Mesenchymal stem cell (in vitro differentiated cells and primary cell): ENCODE measurements around the gene ATE1.

Experiments used
- DNase-seq: peaks from one replicate; pipeline ENCODE4 v3.0.0-alpha.2; 2013
- H2AFZ ChIP-seq: one replicate; pipeline ENCODE4 v1.6.1; 2013; ENCODE audit warnings: low read depth, mild to moderate bottlenecking, control low read depth, inconsistent platforms, low read length, moderate library complexity
- H2AK5ac ChIP-seq: 2 replicates; pipeline ENCODE4 v1.6.1; 2013; ENCODE audit warnings: low read length, moderate library complexity, mild to moderate bottlenecking, inconsistent platforms; ENCODE audit not compliant: severe bottlenecking
- H2BK120ac ChIP-seq: one replicate; pipeline ENCODE4 v1.6.1; 2013; ENCODE audit warnings: low read depth, mild to moderate bottlenecking, inconsistent platforms, low read length, moderate library complexity
- H2BK12ac ChIP-seq, 2 experiments: one replicate each; pipeline ENCODE4 v1.6.1; 2013; ENCODE audit warnings: inconsistent platforms in 2 of 2, low read length in 2 of 2, mild to moderate bottlenecking in 2 of 2, moderate library complexity in 2 of 2, control low read depth in 1 of 2
- H2BK15ac ChIP-seq: one replicate; pipeline ENCODE4 v1.6.1; 2013; ENCODE audit warnings: mild to moderate bottlenecking, low read depth, inconsistent platforms; ENCODE audit not compliant: poor library complexity, severe bottlenecking
- H2BK5ac ChIP-seq: 2 replicates; pipeline ENCODE4 v1.6.1; 2013; ENCODE audit warnings: low read depth, mild to moderate bottlenecking, low read length, control low read depth, inconsistent platforms; ENCODE audit not compliant: poor library complexity, severe bottlenecking
- H3K14ac ChIP-seq, 2 experiments: one replicate each; pipeline ENCODE4 v1.6.1; 2013; ENCODE audit warnings: inconsistent platforms in 2 of 2, low read length in 2 of 2, control low read depth in 1 of 2, mild to moderate bottlenecking in 1 of 2, moderate library complexity in 1 of 2
- H3K18ac ChIP-seq, 2 experiments: one replicate each; pipeline ENCODE4 v1.6.1; 2013; ENCODE audit warnings: inconsistent platforms in 2 of 2, low read length in 2 of 2, control low read depth in 1 of 2, low read depth in 1 of 2, mild to moderate bottlenecking in 1 of 2
- H3K23ac ChIP-seq, 2 experiments: one replicate each; pipeline ENCODE4 v1.6.1; 2013; ENCODE audit warnings: inconsistent platforms in 2 of 2, low read length in 2 of 2, mild to moderate bottlenecking in 2 of 2, moderate library complexity in 2 of 2, control low read depth in 1 of 2
- H3K27ac ChIP-seq: 2 replicates; pipeline ENCODE4 v1.5.1; 2013; ENCODE audit warnings: mild to moderate bottlenecking, moderate library complexity, low read length, control low read depth, inconsistent platforms; ENCODE audit not compliant: poor library complexity, severe bottlenecking
- H3K27me3 ChIP-seq, 2 experiments: 2 replicates each; pipeline versions ENCODE4 v1.6.1 to v1.7.0; 2013; ENCODE audit warnings: low read length in 2 of 2, mild to moderate bottlenecking in 2 of 2, moderate library complexity in 2 of 2, control low read depth in 1 of 2, inconsistent platforms in 1 of 2; ENCODE audit not compliant: control insufficient read depth in 1 of 2, insufficient read depth in 1 of 2
- H3K36me3 ChIP-seq, 2 experiments: 2 replicates each; pipeline versions ENCODE4 v1.6.1 to v1.7.0; 2013; ENCODE audit warnings: low read length in 2 of 2, control low read depth in 1 of 2, inconsistent platforms in 1 of 2, low read depth in 1 of 2, mild to moderate bottlenecking in 1 of 2; ENCODE audit not compliant: insufficient read depth in 2 of 2, control insufficient read depth in 1 of 2
- H3K4ac ChIP-seq, 2 experiments: one replicate each; pipeline ENCODE4 v1.6.1; 2013; ENCODE audit warnings: inconsistent platforms in 2 of 2, low read length in 2 of 2, mild to moderate bottlenecking in 2 of 2, moderate library complexity in 2 of 2, control low read depth in 1 of 2, low read depth in 1 of 2
- H3K4me1 ChIP-seq: 2 replicates; pipeline ENCODE4 v1.6.1; 2013; ENCODE audit warnings: low read depth, low read length, control low read depth; ENCODE audit not compliant: control insufficient read depth, insufficient read depth
- H3K4me2 ChIP-seq: 2 replicates; pipeline ENCODE4 v1.6.1; 2013; ENCODE audit warnings: low read length, mild to moderate bottlenecking, inconsistent platforms; ENCODE audit not compliant: poor library complexity, severe bottlenecking
- H3K4me3 ChIP-seq, 2 experiments: 2 replicates each; pipeline versions ENCODE4 v1.5.1 to v1.7.0; 2013; ENCODE audit warnings: low read length in 2 of 2, mild to moderate bottlenecking in 2 of 2, control low read depth in 1 of 2, low read depth in 1 of 2; ENCODE audit not compliant: insufficient read depth in 1 of 2
- H3K79me1 ChIP-seq: replicated peaks from 2 replicates; pipeline ENCODE4 v1.6.1; 2013; ENCODE audit warnings: mild to moderate bottlenecking, control low read depth, low read length, inconsistent platforms; ENCODE audit not compliant: poor library complexity, severe bottlenecking
- H3K9ac ChIP-seq: 2 replicates; pipeline ENCODE4 v1.7.0; 2013; ENCODE audit warnings: mild to moderate bottlenecking, low read length, moderate library complexity
- H3K9me3 ChIP-seq: 2 replicates; pipeline ENCODE4 v1.7.0; 2013; ENCODE audit warnings: mild to moderate bottlenecking, low read length; ENCODE audit not compliant: control insufficient read depth
- H4K8ac ChIP-seq: one replicate; pipeline ENCODE4 v1.6.1; 2013; ENCODE audit warnings: inconsistent platforms, mild to moderate bottlenecking, low read length, moderate library complexity
- H4K91ac ChIP-seq: one replicate; pipeline ENCODE4 v1.6.1; 2013; ENCODE audit warnings: mild to moderate bottlenecking, low read length, inconsistent platforms
- WGBS: methylation state at CpG from one replicate; pipeline ENCODE4 v1.1.7; 2013; ENCODE audit warnings: mixed read lengths; 5-methylcytosine and 5-hydroxymethylcytosine counted together

The ATE1 gene

DNA sequence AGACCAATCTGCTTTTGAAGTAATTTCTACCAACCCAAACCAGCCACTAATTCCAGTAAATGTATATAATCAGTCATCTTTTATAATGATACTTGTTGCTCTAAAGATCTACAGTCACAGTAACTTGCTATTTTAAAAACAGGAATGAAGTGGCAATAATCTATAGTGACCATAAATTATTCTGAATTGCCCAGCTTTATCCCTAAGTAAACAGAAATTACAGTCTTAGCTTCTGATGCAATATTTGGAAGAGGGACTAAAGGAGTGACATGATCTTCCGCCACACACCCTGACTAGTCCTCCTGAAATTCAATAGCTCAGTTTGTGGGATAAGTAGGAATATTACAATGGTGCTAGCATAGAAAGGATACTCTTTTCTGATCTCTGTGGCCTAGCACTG, 96.1 kb downstream of the ATE1 start:
- no peak overlapping the region for H3K9ac ChIP-seq
- no peak overlapping the region for H2AK5ac ChIP-seq
- 100% methylated on average over 1 of the region's 1 CpG for WGBS
- no peaks in the 10 kb centered on the region for H3K4me1 ChIP-seq
- no peak overlapping the region for H3K4ac ChIP-seq
- H3K27ac ChIP-seq: no peak overlapping the region
- H3K4me3 ChIP-seq: no peak overlapping the region
- no peak overlapping the region for H2BK5ac ChIP-seq
- H2BK120ac ChIP-seq: no peak overlapping the region
- peaks cover 7 to 58% of the 10 kb centered on the region in 2 experiments for H3K36me3 ChIP-seq
- H2BK15ac ChIP-seq: no peak overlapping the region
- H3K79me1 ChIP-seq: peaks cover 7% of the 10 kb centered on the region
- no peak overlapping the region for H4K91ac ChIP-seq
- H3K4me2 ChIP-seq: no peak overlapping the region
- no peak overlapping the region for H3K14ac ChIP-seq
- H4K8ac ChIP-seq: no peak overlapping the region
- H2BK12ac ChIP-seq: no peak overlapping the region
- no peak overlapping the region for H3K18ac ChIP-seq
- H3K9me3 ChIP-seq: no peaks in the 10 kb centered on the region
- no peak for DNase-seq
- H3K23ac ChIP-seq: no peak overlapping the region
- no peaks in the 10 kb centered on the region for H3K27me3 ChIP-seq
- H2AFZ ChIP-seq: no peak overlapping the region

DNA sequence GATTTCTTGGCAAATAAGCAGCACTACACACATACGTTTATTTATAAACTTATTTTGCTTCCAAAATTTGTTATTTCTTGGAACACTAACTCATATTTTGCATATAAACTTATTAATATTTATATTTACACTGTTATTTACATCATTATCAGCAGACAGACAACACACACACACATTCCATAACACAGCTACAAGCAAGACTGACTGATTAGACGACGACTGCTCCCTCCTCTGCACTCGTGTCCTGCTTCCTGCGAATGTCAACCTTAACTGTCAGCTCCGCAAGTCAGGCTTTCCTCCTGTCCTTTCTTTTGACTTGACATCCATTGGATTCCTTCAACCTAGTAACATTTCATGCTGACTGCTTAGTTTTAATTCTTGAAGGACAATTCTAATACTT, 96.6 kb downstream of the ATE1 start:
- no peak overlapping the region for H2AFZ ChIP-seq
- no peak overlapping the region for H3K4me3 ChIP-seq
- no peak overlapping the region for H2BK120ac ChIP-seq
- peaks cover 7 to 57% of the 10 kb centered on the region in 2 experiments for H3K36me3 ChIP-seq
- no peak overlapping the region for H3K9ac ChIP-seq
- no peak overlapping the region for H4K8ac ChIP-seq
- no peaks in the 10 kb centered on the region for H3K9me3 ChIP-seq
- H2AK5ac ChIP-seq: no peak overlapping the region
- no peak overlapping the region for H3K14ac ChIP-seq
- H3K27me3 ChIP-seq: no peaks in the 10 kb centered on the region
- H2BK5ac ChIP-seq: no peak overlapping the region
- no peak overlapping the region for H3K18ac ChIP-seq
- no peak overlapping the region for H4K91ac ChIP-seq
- H3K4ac ChIP-seq: no peak overlapping the region
- H3K4me1 ChIP-seq: no peaks in the 10 kb centered on the region
- H2BK15ac ChIP-seq: no peak overlapping the region
- 93% methylated on average over 6 of the region's 6 CpGs for WGBS
- H3K23ac ChIP-seq: no peak overlapping the region
- peaks cover 7% of the 10 kb centered on the region for H3K79me1 ChIP-seq
- no peak for DNase-seq
- H3K27ac ChIP-seq: no peak overlapping the region
- H3K4me2 ChIP-seq: no peak overlapping the region
- H2BK12ac ChIP-seq: no peak overlapping the region

DNA sequence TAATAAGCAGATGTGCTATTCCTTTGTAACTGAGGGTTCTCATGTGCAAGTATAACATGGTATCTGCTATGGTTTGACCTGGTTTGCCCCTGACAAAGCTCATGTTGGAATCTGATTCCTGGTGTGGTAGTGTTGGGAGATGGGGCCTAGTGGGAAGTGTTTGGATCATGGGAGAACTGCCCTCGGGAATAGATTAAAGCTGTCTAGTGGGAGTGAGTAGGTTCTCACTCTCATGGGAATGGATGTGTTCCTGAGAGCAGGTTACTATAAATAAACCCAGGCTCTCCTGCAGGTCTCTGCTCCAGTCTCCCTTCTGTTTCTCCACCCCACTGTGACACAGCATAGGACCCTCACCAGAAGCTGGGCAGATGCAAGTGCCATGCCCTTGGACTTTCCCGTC, 97.7 kb downstream of the ATE1 start:
- Histone ChIP-seq H2BK15ac (no peak overlapping the region), H2AFZ (no peak overlapping the region)
- 100% methylated on average over 2 of the region's 2 CpGs for WGBS

DNA sequence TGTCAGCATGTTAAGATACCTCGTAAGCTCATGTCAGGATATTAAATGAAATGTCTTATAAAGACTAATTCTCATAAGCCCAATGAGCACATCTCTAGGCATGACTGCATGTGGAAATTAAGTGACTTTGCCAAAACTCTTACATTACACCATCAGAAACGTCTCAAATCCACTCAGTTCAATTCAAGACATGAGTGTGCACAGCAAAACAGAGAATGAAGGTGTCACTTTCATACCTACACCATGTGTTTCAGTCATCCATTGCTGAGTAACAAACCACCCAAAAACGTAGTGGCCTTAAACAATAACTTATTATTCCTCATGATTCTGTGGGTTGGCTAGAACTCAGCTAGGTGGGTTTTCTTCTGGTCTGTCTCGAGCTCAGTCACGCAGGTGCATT, 99.8 kb downstream of the ATE1 start:
- H3K9ac ChIP-seq: no peak overlapping the region
- peaks cover 5 to 26% of the 10 kb centered on the region in 2 experiments for H3K36me3 ChIP-seq
- H3K9me3 ChIP-seq: no peaks in the 10 kb centered on the region
- no peak overlapping the region for H3K27ac ChIP-seq
- no peak overlapping the region for H2BK12ac ChIP-seq
- H4K8ac ChIP-seq: no peak overlapping the region
- H3K27me3 ChIP-seq: no peaks in the 10 kb centered on the region
- no peak overlapping the region for H3K18ac ChIP-seq
- no peak overlapping the region for H4K91ac ChIP-seq
- H2BK15ac ChIP-seq: no peak overlapping the region
- no peak overlapping the region for H2AK5ac ChIP-seq
- peaks cover 2% of the 10 kb centered on the region for H3K4me1 ChIP-seq
- H3K4me2 ChIP-seq: no peak overlapping the region
- H3K79me1 ChIP-seq: peaks cover 7% of the 10 kb centered on the region
- H3K23ac ChIP-seq: no peak overlapping the region
- 90% methylated on average over 4 of the region's 5 CpGs for WGBS
- no peak for DNase-seq
- H3K4ac ChIP-seq: no peak overlapping the region
- no peak overlapping the region for H2AFZ ChIP-seq
- H3K4me3 ChIP-seq: no peak overlapping the region
- H2BK5ac ChIP-seq: no peak overlapping the region
- H3K14ac ChIP-seq: no peak overlapping the region
- no peak overlapping the region for H2BK120ac ChIP-seq

More for the DNA sequence above, 97.7 kb downstream of the ATE1 start:
- peak overlapping the region; percentile 21 for H3K4me2 ChIP-seq
- no peak overlapping the region for H2AK5ac ChIP-seq
- H3K4me1 ChIP-seq: no peaks in the 10 kb centered on the region
- H2BK12ac ChIP-seq: no peak overlapping the region
- no peak overlapping the region for H3K18ac ChIP-seq
- no peak overlapping the region for H3K23ac ChIP-seq
- no peaks in the 10 kb centered on the region for H3K27me3 ChIP-seq
- H3K4me3 ChIP-seq: no peak overlapping the region
- H3K36me3 ChIP-seq: peaks cover 5 to 45% of the 10 kb centered on the region in 2 experiments
- H3K79me1 ChIP-seq: peaks cover 7% of the 10 kb centered on the region
- no peak for DNase-seq
- no peak overlapping the region for H3K4ac ChIP-seq
- H4K91ac ChIP-seq: no peak overlapping the region
- H3K14ac ChIP-seq: no peak overlapping the region
- no peak overlapping the region for H3K9ac ChIP-seq
- H2BK120ac ChIP-seq: no peak overlapping the region
- H4K8ac ChIP-seq: no peak overlapping the region
- no peaks in the 10 kb centered on the region for H3K9me3 ChIP-seq
- no peak overlapping the region for H3K27ac ChIP-seq
- no peak overlapping the region for H2BK5ac ChIP-seq
